ENCODE data around the gene ELMO1.

DNA sequence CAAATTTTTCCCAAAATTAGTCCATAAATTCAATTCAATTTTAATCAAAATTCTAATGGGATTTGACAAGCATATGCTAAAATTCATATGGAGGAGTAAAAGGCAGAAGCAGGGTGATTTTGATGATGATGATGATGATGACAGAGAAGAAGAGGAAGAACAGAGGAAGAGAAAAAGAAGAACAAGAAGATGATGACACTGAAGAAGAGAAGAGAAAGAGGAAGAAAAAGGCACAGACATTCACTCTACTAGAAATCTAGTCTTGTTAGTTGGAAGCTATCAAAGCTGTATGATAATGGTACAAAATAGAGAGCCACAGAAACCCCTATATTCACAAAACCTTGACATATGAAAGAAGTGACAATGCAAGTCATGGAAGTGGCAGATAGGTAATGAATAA, 157.9 kb downstream of the ELMO1 start:
- TF ChIP-seq, protein P1, sequence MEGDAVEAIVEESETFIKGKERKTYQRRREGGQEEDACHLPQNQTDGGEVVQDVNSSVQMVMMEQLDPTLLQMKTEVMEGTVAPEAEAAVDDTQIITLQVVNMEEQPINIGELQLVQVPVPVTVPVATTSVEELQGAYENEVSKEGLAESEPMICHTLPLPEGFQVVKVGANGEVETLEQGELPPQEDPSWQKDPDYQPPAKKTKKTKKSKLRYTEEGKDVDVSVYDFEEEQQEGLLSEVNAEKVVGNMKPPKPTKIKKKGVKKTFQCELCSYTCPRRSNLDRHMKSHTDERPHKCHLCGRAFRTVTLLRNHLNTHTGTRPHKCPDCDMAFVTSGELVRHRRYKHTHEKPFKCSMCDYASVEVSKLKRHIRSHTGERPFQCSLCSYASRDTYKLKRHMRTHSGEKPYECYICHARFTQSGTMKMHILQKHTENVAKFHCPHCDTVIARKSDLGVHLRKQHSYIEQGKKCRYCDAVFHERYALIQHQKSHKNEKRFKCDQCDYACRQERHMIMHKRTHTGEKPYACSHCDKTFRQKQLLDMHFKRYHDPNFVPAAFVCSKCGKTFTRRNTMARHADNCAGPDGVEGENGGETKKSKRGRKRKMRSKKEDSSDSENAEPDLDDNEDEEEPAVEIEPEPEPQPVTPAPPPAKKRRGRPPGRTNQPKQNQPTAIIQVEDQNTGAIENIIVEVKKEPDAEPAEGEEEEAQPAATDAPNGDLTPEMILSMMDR (IDR thresholded peaks at IDR 0.05): no peak
- no peak for TF ChIP-seq POLR2A (IDR thresholded peaks at IDR 0.05)

Measured in adrenal gland (tissue), 5 donors.